GM21515 (cell line): ENCODE data around the gene MYL10.

Source experiments
- ATAC-seq: cut with Tn5 transposase; IDR thresholded peaks from one replicate; pipeline ENCODE4 v1.9.1; 2021; ENCODE audit not compliant: unreplicated experiment

MYL10 gene

DNA sequence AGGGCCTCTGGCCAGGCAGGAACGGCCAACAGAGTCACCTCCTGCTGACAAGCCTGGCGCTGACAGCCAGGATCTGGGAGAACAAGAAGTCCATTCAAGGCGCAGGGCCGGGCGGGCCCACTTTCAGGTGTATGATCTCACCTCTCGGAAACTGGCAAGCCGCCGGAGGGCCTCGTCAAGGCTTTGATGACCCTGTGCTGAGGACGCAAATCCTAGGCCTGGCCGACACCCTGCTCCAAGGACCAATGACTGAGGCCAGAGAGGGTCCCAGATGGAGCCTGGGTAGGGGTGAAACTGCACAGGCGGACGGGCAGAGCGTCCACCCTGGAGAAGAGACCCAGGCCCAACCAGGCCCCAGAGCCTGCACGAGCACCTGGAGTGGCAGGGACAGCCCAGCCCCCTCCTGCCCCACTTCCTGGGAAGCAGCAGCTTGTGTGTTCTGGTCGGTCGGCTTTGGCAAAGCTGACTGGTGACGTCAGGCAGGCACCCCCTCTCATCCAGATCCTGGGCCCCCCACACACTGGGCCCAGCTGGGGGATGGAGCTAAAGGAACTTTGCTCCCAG lies 30.6 kb downstream of the MYL10 start:
- no peak for ATAC-seq

DNA sequence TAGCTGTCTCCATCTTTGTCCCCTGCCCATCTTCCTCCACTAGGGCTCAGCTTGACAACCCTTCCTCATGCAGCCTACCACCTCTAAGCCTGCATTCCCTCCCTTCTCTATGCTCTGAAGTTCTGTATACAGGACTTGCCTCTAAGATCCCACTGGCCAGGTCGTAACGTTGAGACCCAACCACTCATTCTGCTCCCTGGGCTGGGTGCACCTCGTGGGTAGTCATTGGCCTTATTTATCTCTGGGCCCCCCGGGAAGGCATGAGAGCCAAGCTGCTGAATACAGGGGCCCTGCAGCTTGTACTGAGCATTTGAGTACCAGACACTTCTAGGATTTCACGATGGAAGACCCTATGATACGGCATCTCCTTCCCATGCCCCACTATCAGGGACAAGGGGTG lies 31.2 kb downstream of the MYL10 start:
- no peak for ATAC-seq

DNA sequence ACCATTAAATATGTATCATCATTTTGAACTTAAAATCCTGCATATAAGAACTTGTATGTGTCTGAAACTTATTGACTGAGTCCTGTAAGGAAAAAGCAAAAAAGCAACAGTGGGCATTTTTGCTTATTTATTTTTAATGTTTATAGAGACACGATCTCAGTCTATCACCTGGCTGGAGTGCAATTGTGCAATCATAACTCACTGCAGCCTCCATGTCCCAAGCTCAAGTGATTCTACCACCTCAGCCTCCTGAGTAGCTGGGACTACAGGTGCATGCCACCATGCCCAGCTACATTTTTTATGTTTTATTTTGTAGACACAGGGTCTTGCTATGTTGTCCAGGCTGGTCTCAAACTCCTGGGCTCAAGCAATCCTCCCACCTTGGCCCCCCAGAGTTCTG lies 32.2 kb downstream of the MYL10 start:
- no peak for ATAC-seq

DNA sequence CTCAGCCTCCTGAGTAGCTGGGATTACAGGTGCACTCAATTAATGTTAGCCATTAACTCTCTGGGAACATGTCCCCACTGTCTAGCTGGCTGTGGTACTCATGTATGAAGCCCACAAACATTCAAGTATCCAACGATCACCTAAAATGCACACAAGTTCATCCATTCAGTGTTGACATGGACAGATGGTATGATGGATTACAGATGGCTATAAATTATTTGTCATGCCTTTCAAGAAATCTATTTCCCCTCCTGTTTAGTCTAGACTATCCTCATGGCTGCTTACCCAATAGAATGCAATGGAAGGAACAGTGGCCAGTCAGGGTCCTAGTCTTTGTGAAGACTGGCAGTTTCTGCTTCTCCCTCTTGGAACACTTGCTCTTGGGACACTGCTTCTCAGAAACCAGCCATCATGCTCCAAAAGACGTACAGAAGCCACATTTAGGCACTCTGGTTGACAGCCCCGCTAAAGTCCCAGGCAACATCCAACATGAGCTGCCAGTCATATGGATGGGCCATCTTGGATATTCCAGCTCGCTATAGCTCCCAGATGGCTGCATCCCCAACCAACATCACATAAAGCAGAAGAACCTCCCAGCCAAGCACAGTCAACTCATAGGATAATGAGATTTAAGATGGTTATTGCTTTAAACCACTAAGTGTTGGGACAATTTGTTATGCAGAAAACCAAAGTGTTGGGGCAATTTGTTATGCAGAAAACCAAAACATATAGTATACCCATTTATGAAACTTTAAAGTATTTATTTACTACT lies 33.1 kb downstream of the MYL10 start:
- ATAC-seq, result no peak

DNA sequence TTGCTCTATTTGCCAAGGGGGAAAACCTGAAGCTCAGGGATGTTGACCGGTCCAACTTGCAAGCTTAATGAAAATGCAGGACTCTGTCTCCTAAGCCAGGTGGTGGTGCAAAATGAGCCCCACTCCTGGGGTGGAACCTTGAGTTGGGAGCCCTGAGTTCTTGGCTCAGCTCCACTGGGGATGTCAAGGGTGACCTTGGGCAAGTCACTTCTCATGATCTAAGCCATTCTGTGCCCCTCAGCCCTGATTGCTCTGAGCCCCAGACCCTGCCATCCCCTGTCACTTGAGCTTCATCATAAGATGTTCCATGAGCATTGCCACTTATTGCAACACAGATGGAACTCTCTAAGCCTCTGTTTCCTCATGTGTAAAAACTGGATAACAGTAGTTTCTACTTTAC lies 33.9 kb downstream of the MYL10 start:
- no peak for ATAC-seq

DNA sequence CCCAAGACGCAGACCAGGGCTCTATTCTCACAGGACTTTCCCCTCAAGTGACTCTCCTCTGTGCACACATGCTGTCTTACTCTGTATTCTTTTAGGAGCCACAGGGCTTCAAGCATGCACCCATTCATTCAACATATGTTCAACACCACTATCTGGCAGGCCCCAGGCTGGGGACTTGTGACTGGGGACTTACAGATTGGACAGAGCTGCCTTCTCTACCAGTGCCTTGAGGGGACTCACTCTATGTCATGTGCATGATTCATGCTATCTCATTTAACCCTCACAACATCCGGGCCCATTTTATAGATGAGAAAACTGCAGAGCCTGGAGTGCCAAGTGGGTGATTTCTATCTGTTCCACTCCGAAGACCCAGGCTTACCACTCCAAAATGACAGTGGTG lies 34.3 kb downstream of the MYL10 start:
- ATAC-seq, result no peak

DNA sequence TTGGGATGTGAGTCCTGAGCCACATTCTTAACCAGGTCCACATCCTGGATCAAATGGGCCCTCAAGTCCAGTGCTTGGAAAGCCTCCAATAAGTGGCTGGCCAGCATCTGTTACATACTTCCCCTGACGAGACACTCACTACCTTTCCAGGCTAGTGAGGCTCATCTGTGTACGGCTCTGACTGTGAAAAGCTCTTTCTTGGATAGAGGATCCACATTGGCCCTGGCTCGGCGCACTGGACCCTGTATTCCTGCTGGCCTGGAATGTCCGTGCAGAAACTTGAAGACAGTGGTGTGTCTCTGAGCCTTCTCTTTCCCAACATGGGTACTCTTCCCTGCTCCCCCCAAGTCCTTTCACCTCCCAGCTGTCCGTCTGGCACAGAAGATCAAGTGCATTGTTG lies 35.5 kb downstream of the MYL10 start:
- ATAC-seq, result no peak

DNA sequence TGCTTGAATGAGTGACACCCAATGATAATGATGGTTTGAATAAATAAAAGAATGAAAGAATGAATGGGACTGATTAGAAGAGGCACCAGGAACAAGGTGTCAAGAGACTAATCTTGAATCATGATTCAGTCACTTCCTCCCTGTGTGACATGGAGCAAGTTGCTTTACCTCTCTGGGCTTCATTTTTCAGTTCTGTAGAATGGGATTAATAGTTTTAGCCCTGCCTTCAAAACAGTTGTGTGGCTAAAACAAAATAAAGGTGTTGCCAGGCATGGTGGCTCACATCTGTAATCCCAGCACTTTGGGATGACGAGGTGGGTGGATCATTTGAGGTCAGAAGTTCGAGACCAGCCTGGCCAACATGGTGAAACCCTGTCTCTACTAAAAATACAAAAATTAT lies 37.6 kb downstream of the MYL10 start:
- ATAC-seq, result no peak

DNA sequence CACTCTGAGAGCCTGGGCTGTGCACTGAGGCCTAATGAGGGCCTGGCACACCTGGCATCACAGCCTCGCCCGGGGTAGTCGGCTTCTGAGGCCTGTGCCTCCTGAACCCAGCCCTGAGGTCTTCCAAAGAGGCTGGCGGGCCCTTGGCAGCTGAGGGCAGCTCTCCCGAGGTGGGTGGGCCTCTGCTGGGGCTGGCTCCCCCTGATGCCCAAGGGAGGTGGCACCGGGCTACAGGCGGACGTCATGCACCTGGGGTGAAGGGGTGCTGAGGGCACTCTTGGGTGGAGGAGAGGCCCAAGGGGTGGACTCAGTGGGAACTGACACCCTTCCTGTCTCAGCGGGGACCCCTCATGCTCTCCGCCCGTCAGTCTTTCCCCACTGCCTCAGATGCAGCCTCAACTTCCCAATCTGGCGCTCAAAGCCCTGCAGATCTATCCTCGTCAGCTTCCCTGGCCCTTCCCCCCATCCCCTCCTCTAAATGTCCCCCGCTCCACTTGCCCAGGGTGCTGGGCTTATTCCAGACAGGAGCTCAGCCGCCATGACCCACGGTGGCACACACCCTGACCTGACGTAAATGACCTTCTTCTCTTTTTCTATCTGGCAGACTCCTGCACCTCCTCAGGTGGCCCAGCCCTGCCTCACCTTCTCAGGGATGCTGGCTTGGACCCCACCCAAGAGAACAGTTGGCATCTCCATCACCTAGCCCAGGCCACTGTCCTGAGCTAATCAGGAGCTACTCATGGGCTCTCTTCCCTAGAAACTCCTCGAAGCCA lies 38.2 kb downstream of the MYL10 start:
- no peak for ATAC-seq

DNA sequence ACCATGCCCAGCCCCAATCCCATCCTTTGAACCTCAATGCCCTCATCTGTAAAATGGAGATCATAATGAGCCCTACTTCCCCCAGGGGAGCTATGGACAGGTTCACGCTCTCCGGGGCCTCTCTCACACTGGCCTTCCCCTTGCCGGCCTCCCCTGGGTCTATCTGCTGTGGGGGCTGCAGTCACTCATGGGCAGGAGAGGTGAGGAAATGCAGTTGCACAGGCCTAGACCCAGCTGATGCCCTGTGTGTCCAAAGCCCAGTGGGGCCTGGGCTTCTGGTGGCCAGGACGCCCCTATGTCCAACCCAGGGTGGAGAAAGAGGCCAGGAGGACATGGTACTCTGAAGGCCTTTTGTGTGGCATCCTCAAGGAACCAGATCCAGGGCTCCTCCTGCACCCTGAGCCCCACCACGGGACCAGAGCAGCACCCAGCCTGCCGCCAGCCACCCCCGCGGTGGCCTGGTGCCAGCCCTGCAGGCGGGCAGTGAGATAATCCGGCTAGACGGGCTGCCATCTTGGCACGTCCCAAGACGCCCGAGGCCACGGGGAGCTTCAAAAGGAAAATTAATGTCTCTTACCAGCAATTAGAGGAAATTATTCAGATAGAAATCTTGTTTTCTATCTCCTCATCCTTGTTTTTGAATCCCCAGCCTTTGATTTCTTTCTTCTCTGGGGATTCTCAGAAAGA lies 39.0 kb downstream of the MYL10 start:
- ATAC-seq, result no peak

DNA sequence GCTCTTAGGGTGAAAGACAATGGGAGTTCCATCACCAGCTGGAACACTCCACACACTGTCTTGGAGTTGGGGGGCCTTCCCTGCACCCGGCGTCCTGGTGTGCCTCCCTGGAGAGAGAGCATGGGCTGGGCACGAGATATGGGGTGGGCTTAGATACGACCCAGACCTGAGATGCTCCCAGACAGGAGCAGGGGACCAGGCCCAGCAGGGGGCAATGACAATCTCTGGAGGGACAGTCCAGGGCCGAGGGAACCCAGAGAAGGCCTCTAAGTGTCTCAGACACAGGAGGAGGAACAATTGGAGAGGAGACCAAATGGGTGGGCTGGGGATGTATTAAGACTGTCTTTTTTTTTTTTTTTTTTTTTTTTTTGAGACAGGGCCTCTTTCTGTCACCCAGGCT lies 40.0 kb downstream of the MYL10 start:
- no peak for ATAC-seq

DNA sequence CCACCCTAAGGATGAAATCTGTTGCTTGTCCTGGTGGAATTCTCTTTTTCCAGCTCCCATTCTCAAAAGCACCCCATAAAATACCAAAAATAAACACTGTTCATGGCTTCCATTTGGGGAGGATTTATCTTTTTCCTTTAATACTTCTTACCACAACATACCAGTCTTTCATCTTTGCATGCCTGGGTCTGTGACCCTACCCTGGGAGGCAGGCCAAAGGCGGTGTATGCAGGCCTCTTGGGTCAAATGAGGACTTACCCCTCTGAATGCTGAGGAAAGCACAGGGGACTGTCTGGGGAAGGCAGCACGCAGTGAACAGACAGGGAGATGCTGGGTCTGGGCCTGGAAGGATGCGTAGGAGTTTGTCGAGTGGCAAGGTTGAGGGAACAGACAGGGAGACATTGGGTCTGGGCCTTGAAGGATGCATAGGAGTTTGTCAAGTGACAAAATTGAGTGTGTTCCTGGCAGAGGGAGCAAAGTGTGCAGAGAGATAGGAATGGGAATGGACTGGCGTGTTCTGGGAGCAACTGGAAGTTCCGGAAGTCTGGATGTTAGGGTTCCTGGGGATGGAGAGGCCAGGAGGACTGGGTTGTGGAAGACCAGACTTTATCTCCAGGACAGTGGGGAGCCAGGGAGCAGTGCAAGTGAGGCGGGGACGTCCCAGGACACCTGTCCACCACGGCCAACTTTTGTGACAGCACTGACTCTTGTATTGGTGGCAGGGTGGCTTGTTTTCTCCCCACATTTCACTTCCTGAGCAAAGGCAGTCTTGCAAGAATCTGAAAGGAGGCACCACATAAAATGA lies 40.8 kb downstream of the MYL10 start:
- no peak for ATAC-seq

DNA sequence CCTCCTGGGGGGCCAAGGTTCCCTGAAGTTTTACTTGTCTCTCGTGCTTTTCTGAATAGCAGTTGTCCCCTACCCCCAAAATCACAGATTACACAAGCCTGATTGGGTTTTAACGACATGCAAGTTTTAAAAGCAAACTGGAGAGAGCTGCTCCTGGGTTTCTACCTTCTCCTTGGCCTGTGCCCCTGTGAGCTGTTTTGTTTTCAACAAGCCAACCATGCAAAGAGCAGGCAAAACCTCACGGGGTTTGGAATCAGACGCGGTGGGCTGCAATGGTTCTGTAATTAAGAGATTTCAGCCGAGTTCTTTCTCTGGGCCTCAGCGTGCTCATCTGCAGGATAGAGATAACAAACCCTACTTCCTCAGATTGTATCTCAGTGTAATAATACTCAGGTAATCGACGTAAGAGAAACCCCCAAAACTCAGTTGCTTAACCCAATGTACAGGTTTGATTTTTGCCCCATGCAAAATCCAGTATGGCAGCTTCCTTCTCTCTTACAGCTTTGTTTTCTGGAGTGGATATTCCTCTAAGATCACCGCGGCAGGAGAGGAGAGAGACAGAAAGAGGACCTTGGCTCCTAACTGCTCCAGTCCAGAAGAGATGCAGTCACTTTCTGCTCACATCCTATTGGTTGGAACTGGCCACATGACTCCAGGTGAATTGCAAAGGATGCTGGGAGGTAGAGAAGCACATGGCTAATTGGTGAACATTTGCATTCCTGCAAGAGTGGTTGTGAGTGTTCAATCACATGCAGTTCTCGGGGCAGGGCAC lies 42.0 kb downstream of the MYL10 start:
- no peak for ATAC-seq

DNA sequence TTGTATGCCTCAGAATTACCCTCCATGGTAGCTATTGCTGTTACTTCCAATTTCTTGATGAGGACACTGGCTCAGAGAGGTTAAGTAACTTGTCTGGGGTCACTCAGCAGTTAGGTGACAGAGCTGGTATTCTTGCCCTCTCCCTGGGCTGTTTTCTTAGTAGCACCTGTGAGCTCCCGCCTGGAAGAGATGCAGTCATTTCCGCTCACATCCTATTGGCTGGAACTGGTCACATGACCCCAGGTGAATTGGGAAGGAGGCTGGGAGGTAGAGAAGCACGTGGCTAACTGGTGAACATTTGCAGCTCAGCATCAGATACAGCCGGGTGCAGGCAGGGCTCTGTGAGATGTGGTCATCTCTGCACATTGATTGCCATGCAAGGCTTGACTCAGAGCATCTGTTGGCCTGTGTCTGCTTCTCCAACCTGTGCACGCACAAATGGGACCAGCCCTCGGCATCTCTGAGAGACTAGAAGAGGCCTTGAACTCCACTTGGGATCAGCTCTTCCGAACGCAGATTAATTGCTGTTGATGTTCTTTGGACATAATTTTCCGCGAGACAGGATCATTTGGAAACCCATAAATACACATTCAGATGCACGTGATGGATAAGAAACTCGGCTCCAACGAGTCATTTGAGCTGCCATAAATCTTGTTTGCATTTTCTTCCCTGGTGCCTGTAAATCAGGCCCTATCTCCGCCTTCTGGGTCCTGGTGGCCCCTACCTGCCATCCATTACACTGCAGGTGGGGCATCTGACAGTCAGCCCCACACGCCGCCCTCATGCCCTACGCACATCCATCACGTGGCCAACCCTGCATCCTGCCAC lies 42.8 kb downstream of the MYL10 start:
- ATAC-seq, result no peak

DNA sequence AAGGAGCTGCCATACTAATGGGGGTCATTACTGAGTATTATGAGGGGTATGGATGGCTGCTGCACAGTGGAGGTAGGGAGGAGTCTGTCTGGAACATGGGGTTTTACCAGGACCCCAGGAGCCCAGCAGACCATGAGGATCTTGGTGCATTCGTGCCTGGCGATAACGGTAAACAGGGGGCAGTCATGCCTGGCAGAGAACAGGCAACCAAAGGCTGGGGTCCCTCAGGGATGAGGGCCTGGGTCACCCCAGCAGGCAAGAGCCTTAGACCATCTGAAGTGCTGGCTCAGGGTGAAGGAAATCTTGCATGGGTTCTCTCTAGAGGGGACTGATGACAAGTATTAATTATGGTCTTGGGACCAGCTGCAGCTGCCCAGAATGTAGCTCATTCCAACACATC lies 46.1 kb downstream of the MYL10 start:
- ATAC-seq, result no peak

DNA sequence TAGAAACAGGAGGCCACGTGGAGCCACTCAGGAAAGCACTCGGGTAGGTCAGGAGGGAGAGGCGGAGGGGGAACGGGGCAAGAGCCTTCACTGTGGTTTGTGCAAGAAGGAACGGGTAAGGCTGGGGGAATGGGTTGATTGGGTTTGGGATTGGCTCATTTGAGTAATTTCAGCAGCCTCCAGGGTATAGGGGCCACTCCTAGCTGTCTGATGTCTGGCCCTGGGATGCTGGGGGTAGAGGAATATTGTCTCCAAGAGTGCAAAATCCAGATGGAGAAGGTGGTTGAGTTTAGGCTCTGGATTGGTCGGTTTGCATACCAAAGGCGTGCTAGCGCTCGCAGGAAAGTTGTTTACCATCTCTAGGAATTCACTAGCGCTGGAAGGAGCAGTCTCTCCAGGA lies 47.2 kb downstream of the MYL10 start:
- ATAC-seq, result no peak

DNA sequence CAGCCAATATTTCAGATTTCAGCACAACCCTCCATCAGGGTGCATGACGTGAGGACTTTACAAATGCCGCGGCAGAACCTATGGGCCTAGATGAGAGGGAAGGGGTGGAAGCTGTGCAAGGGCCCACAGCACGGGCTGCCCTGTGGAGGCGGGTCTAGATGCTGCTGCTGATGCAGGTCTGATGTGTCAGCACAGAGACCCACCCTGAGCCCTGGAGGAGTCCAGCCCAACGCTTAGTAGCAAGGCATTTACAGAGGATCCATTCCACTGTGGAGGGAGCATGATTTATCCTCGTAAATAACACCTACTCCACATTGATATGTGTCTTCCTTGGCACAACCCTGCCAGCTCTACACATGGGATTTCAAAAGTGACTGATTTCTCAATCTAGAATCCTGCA lies 48.5 kb downstream of the MYL10 start:
- ATAC-seq, result no peak

DNA sequence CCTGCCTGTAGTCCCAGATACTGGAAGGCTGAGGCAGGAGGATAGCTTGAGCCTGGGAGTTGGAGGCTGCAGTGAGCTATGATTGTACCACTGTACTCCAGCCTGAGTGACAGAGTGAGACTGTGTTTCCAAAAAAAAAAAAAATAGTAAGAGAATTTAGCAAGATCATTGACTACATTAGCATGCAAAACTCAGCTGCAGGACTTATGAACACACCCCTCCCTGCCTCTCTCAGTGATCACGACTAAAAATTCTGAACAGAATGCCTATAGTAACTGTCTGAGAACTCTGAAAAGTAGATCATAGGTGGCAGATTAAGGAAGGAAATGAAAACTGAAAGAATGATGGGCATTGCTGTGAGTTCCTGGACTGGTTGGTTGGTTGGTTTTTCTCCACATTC lies 50.5 kb downstream of the MYL10 start:
- ATAC-seq, result no peak

DNA sequence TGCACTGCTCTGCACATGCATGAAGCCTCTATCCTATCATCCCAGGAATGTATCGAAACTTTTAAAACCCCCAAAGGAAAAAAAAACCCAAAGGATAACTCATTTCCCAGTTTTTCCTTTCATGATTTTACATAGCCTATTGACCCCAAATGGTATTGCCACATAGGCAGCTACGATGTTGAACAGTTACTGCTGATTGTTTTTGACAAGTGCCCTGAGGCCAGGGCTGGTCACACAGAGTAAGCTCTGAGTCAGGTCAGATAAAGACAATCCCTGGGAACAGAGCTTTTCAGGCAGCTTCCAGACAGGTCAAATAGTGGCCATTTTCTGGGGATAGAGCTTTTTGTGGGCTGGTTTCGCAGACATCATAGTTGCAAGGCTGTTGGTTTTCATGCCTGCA lies 52.1 kb downstream of the MYL10 start:
- no peak for ATAC-seq
